IPS-15b (cell line): Measurements from ENCODE around the gene PXYLP1.
"Not testable (repeated sequence)": the region's sequence is repeated elsewhere in the genome, so short reads cannot be mapped to it uniquely, and the experiment has no call there.

Experiments used
- H3K27me3 ChIP-seq: one replicate; pipeline ENCODE4 v1.6.1; 2013; ENCODE audit warnings: low read length; ENCODE audit not compliant: control insufficient read depth, insufficient read depth
- H3K36me3 ChIP-seq: one replicate; pipeline ENCODE4 v1.6.1; 2013; ENCODE audit warnings: low read length; ENCODE audit not compliant: control insufficient read depth, insufficient read depth
- H3K4me1 ChIP-seq: one replicate; pipeline ENCODE4 v1.6.1; 2013; ENCODE audit warnings: mild to moderate bottlenecking, low read length; ENCODE audit not compliant: control insufficient read depth, insufficient read depth
- H3K4me3 ChIP-seq: one replicate; pipeline ENCODE4 v1.5.1; 2013; ENCODE audit warnings: low read depth, low read length
- H3K9ac ChIP-seq: one replicate; pipeline ENCODE4 v1.6.1; 2013; ENCODE audit warnings: low read depth, mild to moderate bottlenecking, low read length
- H3K9me3 ChIP-seq: one replicate; pipeline ENCODE4 v1.6.1; 2013; ENCODE audit warnings: mild to moderate bottlenecking, low read length; ENCODE audit not compliant: control insufficient read depth, insufficient read depth

Gene PXYLP1

DNA sequence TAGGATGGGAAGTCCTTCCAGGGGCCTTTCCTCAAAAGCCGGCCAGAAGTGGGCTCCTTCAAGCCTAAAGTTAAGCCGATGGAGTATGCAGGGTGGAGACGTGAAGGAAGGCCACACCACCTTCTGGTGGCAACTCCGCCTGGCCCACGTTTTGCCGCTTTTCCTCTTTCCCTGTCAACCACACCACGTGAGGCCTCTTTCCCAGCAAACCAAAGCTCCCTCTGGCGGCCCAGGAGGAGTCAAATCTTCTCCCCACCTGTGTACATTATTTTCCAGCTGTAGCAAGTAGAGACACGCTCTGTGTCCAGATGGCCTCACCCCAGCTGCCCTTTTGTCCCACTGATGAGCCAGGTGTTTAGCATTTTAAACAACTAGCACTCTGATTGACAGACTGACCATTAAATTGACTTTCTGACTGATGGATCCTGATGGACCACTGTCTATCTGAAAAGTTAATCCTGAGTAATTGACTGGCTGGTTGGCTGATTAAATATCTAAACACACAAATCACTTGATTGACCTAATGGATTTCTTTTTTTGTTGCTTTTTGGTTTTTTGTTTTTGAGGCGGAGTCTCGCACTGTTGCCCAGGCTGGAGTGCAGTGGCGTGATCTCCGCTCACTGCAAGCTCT, 77.1 kb downstream of the PXYLP1 start:
- H3K27me3 ChIP-seq: peaks cover 15% of the 10 kb centered on the region
- no peak overlapping the region for H3K9ac ChIP-seq
- no peaks in the 10 kb centered on the region for H3K36me3 ChIP-seq
- no peaks in the 10 kb centered on the region for H3K4me1 ChIP-seq
- no peak overlapping the region for H3K4me3 ChIP-seq
- no peaks in the 10 kb centered on the region for H3K9me3 ChIP-seq

DNA sequence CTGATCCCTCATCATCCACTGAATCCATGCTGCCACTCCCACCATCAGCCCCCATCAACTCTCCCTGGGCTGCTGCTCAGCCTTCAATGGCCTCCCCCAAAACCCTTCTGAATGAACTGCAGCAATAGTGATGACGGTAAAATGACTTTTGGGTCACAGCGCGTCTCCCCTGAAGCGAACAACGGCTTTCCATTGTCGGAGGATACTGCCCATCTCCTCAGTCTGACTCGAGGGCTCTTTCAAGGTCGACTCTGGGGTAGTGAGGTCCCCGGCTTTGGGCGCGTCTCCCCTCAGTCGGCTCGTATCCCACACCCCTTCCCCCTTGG, 79.5 kb downstream of the PXYLP1 start:
- no peaks in the 10 kb centered on the region for H3K36me3 ChIP-seq
- H3K9ac ChIP-seq: peak overlapping the region; percentile 67
- peak overlapping the region; percentile 88 for H3K4me3 ChIP-seq
- H3K27me3 ChIP-seq: peaks cover 15% of the 10 kb centered on the region
- H3K4me1 ChIP-seq: no peaks in the 10 kb centered on the region
- H3K9me3 ChIP-seq: no peaks in the 10 kb centered on the region

DNA sequence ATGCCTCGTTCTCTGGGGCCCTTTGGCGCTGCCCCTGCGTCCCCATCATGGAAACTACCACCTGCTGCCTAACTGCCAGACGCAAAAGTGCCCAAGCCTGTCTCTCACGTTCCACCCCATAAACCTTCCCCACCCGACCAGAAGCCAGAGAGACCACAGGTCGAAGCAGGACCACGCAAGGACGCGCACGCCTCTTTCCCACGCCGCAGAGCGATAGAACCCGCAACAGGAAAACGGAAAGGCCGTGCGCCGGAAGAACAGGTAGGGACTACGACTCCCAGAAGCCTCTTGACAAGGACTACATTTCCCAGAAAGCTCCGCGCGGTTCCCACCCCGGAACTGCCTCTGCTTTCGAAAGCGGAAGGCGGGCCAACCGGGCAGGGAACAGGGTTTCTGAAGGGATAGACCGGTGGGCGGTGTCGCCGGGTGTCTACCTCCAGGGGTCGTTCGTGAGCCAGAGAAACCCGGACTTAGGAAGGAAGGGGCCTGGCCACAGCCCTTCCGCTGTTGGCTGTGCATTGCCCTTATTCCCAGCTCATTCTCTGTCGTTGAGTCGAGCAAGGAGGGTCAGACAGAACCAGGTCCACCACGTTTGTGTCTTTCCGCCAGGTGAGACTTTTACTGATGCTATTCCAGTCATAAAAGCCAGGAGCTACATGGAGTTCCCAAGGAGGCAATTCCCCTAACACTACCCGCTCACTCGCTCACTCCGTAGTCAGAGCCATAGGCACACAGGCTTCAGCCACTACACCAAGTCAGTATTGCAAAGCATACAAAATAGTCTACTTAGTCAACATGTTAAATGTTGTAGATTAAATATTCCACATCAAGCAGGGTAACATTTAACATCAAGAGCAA, 80.1 kb downstream of the PXYLP1 start:
- peak overlapping the region; percentile 88 for H3K4me3 ChIP-seq
- no peaks in the 10 kb centered on the region for H3K9me3 ChIP-seq
- peaks cover 15% of the 10 kb centered on the region for H3K27me3 ChIP-seq
- peak overlapping the region; percentile 67 for H3K9ac ChIP-seq
- no peaks in the 10 kb centered on the region for H3K36me3 ChIP-seq
- H3K4me1 ChIP-seq: no peaks in the 10 kb centered on the region

DNA sequence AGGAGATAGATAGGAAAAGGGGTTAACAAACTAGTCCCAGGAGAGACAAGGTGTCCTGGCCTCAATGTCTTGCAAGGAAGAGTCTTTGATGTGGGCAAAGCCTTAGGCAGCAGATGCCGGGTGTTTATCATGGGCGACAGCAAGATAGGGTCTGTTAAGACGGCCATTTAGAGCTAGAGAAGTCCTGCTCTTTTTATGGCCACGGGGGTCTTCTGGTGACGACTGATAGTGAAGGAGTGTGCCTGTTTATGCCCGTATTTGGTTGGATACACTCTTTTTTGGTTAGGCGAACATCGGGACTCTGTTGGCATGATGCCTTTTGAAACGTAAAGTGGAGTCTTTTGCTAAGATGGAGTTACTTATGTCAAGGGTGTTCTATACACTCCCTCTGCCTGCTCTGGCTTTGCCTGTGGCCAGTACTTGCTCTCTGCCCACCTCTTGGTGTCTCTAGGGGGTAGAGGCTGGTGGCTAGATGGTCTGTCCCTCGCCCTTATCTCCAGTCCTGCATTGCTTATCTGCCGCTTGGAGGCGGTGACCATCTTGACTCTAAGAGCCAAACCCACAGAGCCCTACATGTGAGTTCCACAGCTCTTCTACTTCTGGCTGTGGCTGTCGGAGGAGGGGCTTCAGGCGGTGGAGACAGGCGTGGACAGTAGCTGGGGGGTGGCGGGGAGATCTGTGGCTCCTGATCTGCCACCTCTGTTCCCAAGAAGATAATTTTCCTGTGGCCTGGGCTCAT, 80.9 kb downstream of the PXYLP1 start:
- no peak overlapping the region for H3K4me3 ChIP-seq
- no peaks in the 10 kb centered on the region for H3K36me3 ChIP-seq
- no peaks in the 10 kb centered on the region for H3K9me3 ChIP-seq
- peaks cover 10% of the 10 kb centered on the region for H3K27me3 ChIP-seq
- no peaks in the 10 kb centered on the region for H3K4me1 ChIP-seq
- H3K9ac ChIP-seq: no peak overlapping the region

DNA sequence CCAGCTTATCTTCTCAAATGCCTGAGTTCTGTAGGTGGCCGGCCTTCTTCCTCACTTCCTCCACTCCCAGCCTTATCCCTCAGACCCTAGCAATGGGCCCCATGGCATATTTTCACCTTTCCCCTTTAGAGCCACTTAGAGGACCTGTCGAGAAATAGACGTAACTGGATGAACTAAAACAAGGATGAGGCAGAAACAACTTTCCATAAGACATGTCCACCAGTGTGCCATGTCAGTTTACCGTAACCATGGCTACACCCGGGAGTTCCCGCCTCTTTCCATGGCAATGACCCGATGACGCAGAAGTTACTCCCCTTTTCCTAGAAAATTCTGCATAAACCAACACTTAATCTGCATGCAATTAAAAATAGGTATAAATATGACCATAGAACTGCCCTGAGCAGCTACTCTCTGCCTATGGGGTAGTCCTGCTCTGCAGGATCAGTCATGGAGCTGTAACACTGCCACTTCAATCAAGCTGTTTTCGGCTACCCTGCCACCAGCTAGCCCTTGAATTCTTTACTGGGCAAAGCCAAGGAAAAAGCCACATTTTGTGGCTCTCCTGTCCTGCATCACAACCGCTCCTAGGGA, 81.6 kb downstream of the PXYLP1 start:
- H3K4me1 ChIP-seq: no peaks in the 10 kb centered on the region
- no peaks in the 10 kb centered on the region for H3K36me3 ChIP-seq
- no peaks in the 10 kb centered on the region for H3K9me3 ChIP-seq
- H3K9ac ChIP-seq: no peak overlapping the region
- H3K4me3 ChIP-seq: no peak overlapping the region
- peaks cover 3% of the 10 kb centered on the region for H3K27me3 ChIP-seq

DNA sequence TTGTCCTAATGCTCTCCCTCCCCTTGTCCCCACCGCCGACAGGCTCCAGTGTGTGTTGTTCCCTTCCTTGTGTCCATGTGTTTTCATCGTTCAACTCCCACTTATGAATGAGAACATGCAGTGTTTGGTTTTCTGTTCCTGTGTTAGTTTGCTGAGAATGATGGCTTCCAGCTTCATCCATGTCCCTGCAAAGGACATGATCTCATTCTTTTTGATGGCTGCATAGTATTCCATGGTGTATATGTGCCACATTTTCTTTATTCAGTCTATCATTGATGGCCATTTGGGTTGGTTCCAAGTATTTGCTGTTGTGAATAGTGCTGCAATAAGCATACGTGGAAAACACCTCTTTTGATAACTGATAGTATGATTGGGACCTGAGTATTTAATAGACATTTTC, 82.8 kb downstream of the PXYLP1 start:
- H3K27me3 ChIP-seq, H3K36me3 ChIP-seq, H3K9me3 ChIP-seq, H3K4me3 ChIP-seq, H3K4me1 ChIP-seq, H3K9ac ChIP-seq: not testable (repeated sequence)

DNA sequence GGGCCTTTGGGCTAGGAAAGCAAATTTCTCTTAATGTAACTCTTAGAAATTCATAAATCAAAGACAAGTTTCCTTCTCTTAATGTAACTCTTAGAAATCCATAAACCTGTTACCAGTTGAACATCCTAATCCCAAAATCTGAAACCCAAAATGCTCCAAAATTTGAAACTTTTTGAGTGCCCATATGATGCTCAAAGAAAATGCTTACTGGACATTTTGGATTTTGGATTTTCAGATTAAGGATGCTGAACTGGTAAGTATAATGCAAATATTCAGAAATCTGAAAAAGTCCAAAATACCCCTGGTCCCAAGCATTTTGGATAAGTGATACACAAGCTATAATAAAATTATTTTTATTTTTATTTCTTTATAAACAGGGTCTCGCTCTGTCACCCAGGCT, 85.2 kb downstream of the PXYLP1 start:
- H3K36me3 ChIP-seq: no peaks in the 10 kb centered on the region
- no peaks in the 10 kb centered on the region for H3K9me3 ChIP-seq
- H3K4me1 ChIP-seq: no peaks in the 10 kb centered on the region
- no peak overlapping the region for H3K4me3 ChIP-seq
- H3K9ac ChIP-seq: no peak overlapping the region
- H3K27me3 ChIP-seq: no peaks in the 10 kb centered on the region

DNA sequence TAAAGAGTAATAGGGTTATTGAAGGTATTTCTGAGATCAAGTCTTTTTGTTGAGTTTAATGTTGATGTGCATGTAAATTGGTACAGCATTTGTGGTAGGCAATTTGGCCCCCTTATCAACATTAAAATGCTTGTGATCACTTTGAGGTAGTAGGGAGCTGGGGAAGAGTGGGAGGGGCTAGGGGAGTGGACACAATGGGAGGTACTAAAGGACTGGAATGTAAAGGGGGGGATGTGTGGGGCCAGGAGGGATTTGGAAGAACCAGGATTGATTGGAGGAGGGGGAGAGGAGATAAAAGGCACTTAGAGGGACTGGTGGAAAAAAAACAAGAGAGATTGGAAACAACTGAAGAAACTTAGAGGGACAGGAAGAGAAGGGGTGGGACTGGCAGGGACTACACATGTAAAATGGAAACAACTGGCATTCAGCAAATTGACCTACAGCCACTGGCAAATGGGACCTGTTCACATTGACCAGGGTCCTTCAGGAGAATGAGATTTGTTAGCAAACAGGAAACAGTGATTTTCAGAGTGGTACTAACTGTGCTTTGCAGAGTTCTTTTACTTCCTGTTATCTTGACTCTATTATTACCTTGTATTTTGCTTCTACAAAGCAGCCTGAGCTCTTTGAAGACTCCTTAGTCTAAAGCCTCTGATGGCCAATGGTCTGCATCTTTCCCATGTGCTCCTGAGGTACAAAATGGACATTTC, 88.9 kb downstream of the PXYLP1 start:
- H3K27me3 ChIP-seq: no peaks in the 10 kb centered on the region
- no peak overlapping the region for H3K4me3 ChIP-seq
- no peaks in the 10 kb centered on the region for H3K4me1 ChIP-seq
- no peaks in the 10 kb centered on the region for H3K9me3 ChIP-seq
- no peaks in the 10 kb centered on the region for H3K36me3 ChIP-seq
- H3K9ac ChIP-seq: no peak overlapping the region

DNA sequence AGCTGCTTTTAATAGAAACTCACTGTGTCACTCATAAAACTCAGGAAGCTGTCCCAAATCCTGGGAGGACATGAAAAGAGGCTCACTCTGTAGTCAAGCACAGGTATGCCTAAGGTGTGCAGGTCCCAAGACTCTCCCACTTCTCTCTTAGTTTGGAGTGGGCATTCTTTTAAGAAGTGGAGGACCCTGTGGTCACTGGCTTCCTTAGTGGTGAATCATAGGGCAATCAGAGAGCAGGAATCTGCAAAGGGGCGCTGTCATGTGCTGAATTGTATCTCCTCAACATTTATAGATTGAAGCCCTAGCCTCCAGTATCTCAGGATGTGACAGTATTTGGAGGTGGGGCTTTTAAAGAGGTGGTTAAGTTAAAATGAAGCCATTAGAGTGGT, 89.5 kb downstream of the PXYLP1 start:
- H3K27me3 ChIP-seq: no peaks in the 10 kb centered on the region
- H3K4me1 ChIP-seq: no peaks in the 10 kb centered on the region
- no peaks in the 10 kb centered on the region for H3K36me3 ChIP-seq
- no peak overlapping the region for H3K9ac ChIP-seq
- no peaks in the 10 kb centered on the region for H3K9me3 ChIP-seq
- H3K4me3 ChIP-seq: no peak overlapping the region

DNA sequence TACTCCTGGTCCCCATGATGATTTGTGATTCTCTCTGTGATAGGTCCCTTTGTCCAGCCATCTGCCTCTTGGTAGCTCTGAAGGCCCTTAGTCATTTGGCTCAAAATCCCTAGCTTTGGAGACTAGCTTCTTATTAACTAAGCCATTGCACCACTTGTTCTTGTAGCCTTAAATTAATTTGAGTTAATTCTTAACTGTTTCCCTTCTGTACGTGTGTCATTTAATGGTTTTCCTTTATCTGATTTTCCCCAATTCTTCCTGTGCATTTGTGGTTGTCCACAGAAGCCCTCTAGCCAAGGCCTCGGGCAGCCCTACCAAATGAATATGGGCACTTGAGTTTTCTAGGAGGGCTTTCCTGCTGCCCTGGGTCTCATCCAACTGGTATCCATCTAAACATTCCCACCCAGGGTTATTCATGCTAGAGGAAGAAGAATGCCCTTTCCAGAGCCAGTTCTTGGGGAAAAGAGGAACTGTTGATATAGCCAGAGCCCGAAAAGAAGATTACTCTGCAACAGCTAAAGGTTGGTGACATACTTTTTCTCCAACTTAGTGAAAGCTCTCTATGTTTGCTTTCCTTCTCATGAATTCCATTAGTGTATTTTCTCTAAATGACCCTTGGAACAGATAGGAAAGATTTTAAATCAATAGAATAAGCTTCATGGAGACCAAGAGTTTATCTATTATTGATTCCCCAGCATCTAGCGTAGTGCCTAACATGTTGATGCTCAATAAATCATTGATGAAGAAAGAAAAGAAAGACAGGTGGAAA, 92.5 kb downstream of the PXYLP1 start:
- H3K27me3 ChIP-seq: no peaks in the 10 kb centered on the region
- no peak overlapping the region for H3K9ac ChIP-seq
- no peaks in the 10 kb centered on the region for H3K9me3 ChIP-seq
- H3K4me1 ChIP-seq: no peaks in the 10 kb centered on the region
- H3K4me3 ChIP-seq: no peak overlapping the region
- no peaks in the 10 kb centered on the region for H3K36me3 ChIP-seq

DNA sequence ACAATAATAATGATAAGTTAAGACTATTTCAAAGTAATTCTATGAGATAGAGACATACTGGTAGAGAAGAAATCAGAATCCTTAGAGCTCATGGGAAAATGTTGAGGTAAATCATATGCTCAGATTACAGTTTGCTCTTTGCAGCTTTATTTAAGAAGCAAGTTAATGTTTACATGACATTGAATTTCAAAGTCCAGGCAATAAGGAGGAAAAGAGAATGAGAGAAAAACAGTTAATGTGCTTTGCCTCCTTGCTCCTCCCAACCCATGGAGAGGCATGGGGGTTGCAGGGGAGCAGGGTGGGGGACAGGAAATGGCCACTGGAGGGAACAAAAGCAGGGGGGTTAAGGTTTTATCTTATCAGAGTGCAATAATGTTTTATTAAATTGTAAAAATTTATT, 94.5 kb downstream of the PXYLP1 start:
- H3K9me3 ChIP-seq: no peaks in the 10 kb centered on the region
- H3K27me3 ChIP-seq: no peaks in the 10 kb centered on the region
- no peaks in the 10 kb centered on the region for H3K4me1 ChIP-seq
- H3K36me3 ChIP-seq: no peaks in the 10 kb centered on the region
- H3K9ac ChIP-seq: no peak overlapping the region
- no peak overlapping the region for H3K4me3 ChIP-seq
